ENCODE measurements around the gene HACL1. TPM values are rescaled to one million over a fixed set of nuclear protein-coding genes. Genes with fewer than 3 reads are reported as not detected.

Gene HACL1
- total and polyA plus RNA-seq, 2 donors (not counting 1 experiment from before 2014, with no cell fraction given) = 20.8 to 38.7 TPM

DNA sequence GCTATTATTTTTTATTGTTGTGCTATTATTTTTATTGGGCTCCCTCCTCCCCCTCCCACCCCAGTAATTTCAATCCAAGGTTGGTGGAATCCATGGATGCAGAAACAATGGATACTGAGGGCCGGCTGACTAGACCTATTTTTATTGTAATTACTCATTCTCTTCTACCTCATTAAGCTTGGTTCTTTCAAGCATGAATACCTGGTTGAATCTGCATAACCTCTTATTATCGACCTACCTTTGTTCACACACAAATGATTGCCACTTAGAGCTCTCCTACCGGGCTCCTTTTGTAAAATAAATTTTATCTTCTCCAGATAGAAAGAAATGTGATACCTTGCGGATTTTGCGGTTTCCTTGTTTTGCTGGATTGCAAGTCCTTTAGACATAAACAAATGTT, 31.8 kb upstream of the HACL1 start:
- Histone ChIP-seq H3K4me3 (ENCODE audit: control extremely low read depth in 1 of 5, extremely low read depth in 1 of 5, insufficient read depth in 1 of 5, low read depth in 2 of 5, low read length in 4 of 5) (no peak overlapping the region), H3K36me3 (replicated peaks in 1 of 2; ENCODE audit: control extremely low read depth in 1 of 2, control insufficient read depth in 1 of 2, extremely low read depth in 1 of 2, insufficient read depth in 2 of 2, low read length in 1 of 2) (no peaks in the 10 kb centered on the region), H4K20me1 (ENCODE audit: control insufficient read depth, insufficient read depth, low read length, poor library complexity, severe bottlenecking) (no peaks in the 10 kb centered on the region), H3K9ac (ENCODE audit: low read length) (no peak overlapping the region), H3K4me2 (replicated peaks; ENCODE audit: low read depth, low read length, poor library complexity, severe bottlenecking) (no peak overlapping the region), H2AFZ (ENCODE audit: insufficient read depth, low read depth, low read length, poor library complexity, severe bottlenecking) (no peak overlapping the region), H3K27me3 (replicated peaks in 1 of 4; ENCODE audit: control extremely low read depth in 1 of 4, control insufficient read depth in 3 of 4, insufficient read depth in 4 of 4, low read length in 3 of 4) (no peaks in the 10 kb centered on the region), H3K79me2 (ENCODE audit: control insufficient read depth, insufficient read depth, low read length) (no peaks in the 10 kb centered on the region), H3K4me1 (ENCODE audit: control insufficient read depth in 2 of 2, insufficient read depth in 2 of 2, low read length in 2 of 2) (peaks cover 13 to 26% of the 10 kb centered on the region in 2 donors), H3K27ac (ENCODE audit: low read length in 2 of 2) (no peak overlapping the region), H3K9me3 (ENCODE audit: control extremely low read depth in 1 of 3, control insufficient read depth in 2 of 3, insufficient read depth in 1 of 3, low read length in 2 of 3) (no peaks in the 10 kb centered on the region)
- Mint-ChIP-seq H3K4me3 (no peak overlapping the region), H3K9me3 (ENCODE audit: insufficient read depth) (no peaks in the 10 kb centered on the region), H3K27me3 (no peaks in the 10 kb centered on the region), H3K4me1 (peaks cover 34% of the 10 kb centered on the region), H3K27ac (no peak overlapping the region)
- WGBS (ENCODE audit: insufficient coverage) = 100% methylated on average over 2 of the region's 5 CpGs
- no peak for TF ChIP-seq EZH2 (IDR thresholded peaks at IDR 0.05; ENCODE audit: borderline replicate concordance, insufficient read depth, low read depth, low read length, poor library complexity, severe bottlenecking)
- TF ChIP-seq, protein P1, sequence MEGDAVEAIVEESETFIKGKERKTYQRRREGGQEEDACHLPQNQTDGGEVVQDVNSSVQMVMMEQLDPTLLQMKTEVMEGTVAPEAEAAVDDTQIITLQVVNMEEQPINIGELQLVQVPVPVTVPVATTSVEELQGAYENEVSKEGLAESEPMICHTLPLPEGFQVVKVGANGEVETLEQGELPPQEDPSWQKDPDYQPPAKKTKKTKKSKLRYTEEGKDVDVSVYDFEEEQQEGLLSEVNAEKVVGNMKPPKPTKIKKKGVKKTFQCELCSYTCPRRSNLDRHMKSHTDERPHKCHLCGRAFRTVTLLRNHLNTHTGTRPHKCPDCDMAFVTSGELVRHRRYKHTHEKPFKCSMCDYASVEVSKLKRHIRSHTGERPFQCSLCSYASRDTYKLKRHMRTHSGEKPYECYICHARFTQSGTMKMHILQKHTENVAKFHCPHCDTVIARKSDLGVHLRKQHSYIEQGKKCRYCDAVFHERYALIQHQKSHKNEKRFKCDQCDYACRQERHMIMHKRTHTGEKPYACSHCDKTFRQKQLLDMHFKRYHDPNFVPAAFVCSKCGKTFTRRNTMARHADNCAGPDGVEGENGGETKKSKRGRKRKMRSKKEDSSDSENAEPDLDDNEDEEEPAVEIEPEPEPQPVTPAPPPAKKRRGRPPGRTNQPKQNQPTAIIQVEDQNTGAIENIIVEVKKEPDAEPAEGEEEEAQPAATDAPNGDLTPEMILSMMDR (IDR thresholded peaks at IDR 0.05) = no peak
- intact Hi-C loops (cut with micrococcal nuclease) = no loop called here
- CTCF ChIA-PET = no interaction called here
- POLR2A ChIA-PET = no interaction called here
- ATAC-seq (ENCODE audit: low read depth) = no peak
- no peak for DNase-seq

DNA sequence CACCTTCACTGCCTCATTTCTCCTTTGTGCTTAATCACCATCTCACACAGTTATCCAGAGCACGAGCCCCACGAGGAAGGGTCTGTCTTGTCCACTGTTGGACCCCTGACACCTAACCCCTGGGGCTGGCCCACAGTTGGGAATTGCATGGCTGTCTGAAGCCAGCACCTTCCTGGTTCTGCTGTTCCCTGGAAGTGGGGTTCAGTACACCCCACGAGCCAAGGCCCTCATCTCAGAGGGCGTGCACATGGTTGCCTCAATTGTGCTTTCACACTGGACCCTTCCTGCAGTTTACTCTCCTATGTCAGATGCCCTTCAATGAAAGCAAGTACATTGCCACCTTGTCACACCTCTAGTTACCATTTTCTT, 30.8 kb upstream of the HACL1 start:
- no peaks in the 10 kb centered on the region for H3K79me2 ChIP-seq (ENCODE audit: control insufficient read depth, insufficient read depth, low read length)
- no peaks in the 10 kb centered on the region for H3K27me3 Mint-ChIP-seq
- peaks cover 24% of the 10 kb centered on the region for H3K4me1 Mint-ChIP-seq
- H3K4me3 Mint-ChIP-seq = no peak overlapping the region
- no peak overlapping the region for H3K4me2 ChIP-seq (replicated peaks; ENCODE audit: low read depth, low read length, poor library complexity, severe bottlenecking)
- ATAC-seq (ENCODE audit: low read depth) = no peak
- no peak overlapping the region for H3K27ac Mint-ChIP-seq
- H3K27me3 ChIP-seq (replicated peaks in 1 of 4; ENCODE audit: control extremely low read depth in 1 of 4, control insufficient read depth in 3 of 4, insufficient read depth in 4 of 4, low read length in 3 of 4) = no peaks in the 10 kb centered on the region
- TF ChIP-seq, protein P1 (IDR thresholded peaks at IDR 0.05) = no peak
- no peak for TF ChIP-seq EZH2 (IDR thresholded peaks at IDR 0.05; ENCODE audit: borderline replicate concordance, insufficient read depth, low read depth, low read length, poor library complexity, severe bottlenecking)
- no peaks in the 10 kb centered on the region for H3K9me3 Mint-ChIP-seq (ENCODE audit: insufficient read depth)
- H2AFZ ChIP-seq (ENCODE audit: insufficient read depth, low read depth, low read length, poor library complexity, severe bottlenecking) = no peak overlapping the region
- H4K20me1 ChIP-seq (ENCODE audit: control insufficient read depth, insufficient read depth, low read length, poor library complexity, severe bottlenecking) = no peaks in the 10 kb centered on the region
- H3K36me3 ChIP-seq (replicated peaks in 1 of 2; ENCODE audit: control extremely low read depth in 1 of 2, control insufficient read depth in 1 of 2, extremely low read depth in 1 of 2, insufficient read depth in 2 of 2, low read length in 1 of 2) = no peaks in the 10 kb centered on the region
- no peak for DNase-seq
- WGBS (ENCODE audit: insufficient coverage) = 98% methylated on average over 4 of the region's 4 CpGs
- intact Hi-C loops (cut with micrococcal nuclease) = no loop called here
- no peak overlapping the region for H3K9ac ChIP-seq (ENCODE audit: low read length)
- ChIA-PET POLR2A (no interaction called here), CTCF (interaction anchor here (6.7 kb wide), 1 partner anchor 179 kb away, joined by 87 read pairs; no protein-coding TSS in a partner anchor)
- H3K27ac ChIP-seq (ENCODE audit: low read length in 2 of 2) = no peak overlapping the region
- H3K9me3 ChIP-seq (ENCODE audit: control extremely low read depth in 1 of 3, control insufficient read depth in 2 of 3, insufficient read depth in 1 of 3, low read length in 2 of 3) = no peaks in the 10 kb centered on the region
- H3K4me3 ChIP-seq (ENCODE audit: control extremely low read depth in 1 of 5, extremely low read depth in 1 of 5, insufficient read depth in 1 of 5, low read depth in 2 of 5, low read length in 4 of 5) = no peak overlapping the region
- H3K4me1 ChIP-seq (ENCODE audit: control insufficient read depth in 2 of 2, insufficient read depth in 2 of 2, low read length in 2 of 2) = peaks cover 13 to 21% of the 10 kb centered on the region in 2 donors

All from B cell (primary cell).